Stimulated activated CD8-positive, alpha-beta memory T cell treated with anti-CD3 and anti-CD28 coated beads, Interleukin-15, amount 100 ng/mL, for 4 hours (primary cell): ENCODE measurements around the gene CAPN5.
"Not testable (repeated sequence)": the region's sequence is repeated elsewhere in the genome, so short reads cannot be mapped to it uniquely, and the experiment has no call there.

Source experiments
- DNase-seq, 2 donors: peaks; one replicate each; pipeline ENCODE4 v3.0.0-alpha.2; 2020; ENCODE audit warnings: low read depth in 2 of 2

The CAPN5 gene

DNA sequence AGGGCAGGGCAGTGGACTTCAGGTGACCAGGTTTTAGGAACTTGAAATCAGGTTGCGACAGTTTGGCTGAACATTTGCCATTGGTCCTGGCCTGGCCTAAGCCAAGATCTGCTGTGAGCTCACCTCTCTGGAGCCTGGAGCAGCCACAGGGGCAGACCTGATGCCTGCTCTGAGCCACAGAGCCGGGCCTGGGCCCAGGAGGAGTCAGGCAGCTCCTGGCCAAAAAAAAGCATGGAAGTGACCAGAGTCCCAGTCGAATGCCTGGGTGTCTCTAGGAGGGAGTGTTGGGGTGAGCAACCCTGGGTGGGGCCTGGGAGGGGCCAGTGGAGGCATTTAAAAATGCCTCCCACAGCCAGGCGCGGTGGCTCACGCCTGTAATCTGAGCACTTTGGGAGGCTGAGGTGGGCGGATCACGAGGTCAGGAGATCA is 29.8 kb downstream of the CAPN5 start:
- no peak for DNase-seq

DNA sequence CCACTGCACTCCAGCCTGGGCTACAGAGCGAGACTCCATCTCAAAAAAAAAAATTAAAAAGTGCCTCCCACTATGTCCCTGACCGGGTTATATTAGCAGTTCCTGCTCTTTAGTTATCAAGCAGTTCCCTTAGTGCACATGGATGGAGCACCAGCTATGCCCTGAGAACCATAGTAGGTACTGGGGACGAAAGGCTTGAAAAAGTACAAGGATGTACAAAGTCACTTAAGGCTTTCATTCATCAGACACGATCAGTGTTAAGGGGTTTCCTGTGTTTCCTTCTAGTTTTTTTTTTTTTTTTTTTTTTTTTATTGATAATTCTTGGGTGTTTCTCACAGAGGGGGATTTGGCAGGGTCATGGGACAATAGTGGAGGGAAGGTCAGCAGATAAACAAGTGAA is 30.4 kb downstream of the CAPN5 start:
- DNase-seq, result not testable (repeated sequence)

DNA sequence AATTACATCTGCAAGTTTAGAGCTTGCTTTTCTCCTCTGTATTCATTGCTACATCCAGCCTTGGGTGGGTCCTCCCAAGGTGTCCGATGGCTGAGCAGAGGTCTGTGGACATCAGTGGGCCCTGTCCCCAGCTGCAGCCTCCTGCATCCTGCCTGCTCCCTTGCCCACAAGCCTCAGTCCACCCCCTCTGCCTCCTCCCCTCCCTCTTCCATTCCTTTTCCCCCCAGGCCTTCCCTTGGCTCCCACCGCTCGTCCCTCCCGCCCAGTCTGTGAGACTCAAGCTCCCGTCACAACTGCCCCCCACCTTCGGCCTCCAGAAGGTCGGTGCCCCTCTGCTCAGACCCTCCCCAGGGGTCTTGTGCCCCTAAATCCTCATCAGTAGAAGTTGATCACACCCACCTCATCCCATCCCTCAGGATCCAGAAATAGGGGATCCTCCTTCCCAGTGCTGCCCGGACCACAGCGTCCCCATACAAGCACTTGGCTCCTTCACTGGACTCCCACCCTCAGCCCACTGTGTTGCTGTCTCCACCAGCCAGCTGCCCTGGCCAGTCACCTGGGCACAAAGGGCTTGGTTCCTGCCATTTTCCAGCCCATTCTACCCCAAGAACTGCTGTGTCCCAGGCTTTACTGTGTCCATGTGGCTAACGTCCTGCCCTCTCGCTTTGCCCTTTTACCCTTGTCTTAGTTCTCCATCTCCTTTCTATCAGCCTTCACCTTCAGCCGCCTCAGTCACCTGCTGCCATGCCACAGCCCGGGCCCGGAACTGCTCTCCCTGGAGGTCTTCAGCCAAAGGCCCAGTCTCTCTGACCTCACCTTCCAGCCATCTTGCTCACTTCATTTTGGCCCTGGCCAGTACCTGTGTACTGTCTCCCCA is 33.6 kb downstream of the CAPN5 start:
- no peak for DNase-seq

DNA sequence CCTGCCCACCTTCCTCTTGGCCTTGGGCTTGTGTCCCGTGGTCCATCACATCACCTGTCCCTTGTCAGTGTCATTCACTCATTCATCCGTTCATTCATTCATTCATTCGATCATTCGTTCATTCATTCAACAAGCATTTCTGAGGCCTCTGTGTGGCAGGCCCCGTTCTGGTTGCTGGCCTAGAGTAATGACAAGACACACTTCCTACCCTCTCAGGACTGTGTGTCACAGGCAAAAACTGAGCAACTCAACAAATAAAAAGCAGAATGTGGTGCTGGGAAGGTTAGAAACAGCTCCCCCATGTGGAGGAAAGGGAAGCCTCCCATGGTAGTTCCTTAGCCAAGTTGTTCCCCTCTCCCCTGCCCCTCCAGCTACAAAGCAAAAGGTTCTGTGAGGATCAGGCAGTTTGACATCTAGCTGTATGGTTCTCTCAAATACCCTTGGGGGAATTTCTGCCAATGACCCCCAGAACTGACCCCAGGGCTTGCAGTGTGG is 34.3 kb downstream of the CAPN5 start:
- DNase-seq, result no peak

DNA sequence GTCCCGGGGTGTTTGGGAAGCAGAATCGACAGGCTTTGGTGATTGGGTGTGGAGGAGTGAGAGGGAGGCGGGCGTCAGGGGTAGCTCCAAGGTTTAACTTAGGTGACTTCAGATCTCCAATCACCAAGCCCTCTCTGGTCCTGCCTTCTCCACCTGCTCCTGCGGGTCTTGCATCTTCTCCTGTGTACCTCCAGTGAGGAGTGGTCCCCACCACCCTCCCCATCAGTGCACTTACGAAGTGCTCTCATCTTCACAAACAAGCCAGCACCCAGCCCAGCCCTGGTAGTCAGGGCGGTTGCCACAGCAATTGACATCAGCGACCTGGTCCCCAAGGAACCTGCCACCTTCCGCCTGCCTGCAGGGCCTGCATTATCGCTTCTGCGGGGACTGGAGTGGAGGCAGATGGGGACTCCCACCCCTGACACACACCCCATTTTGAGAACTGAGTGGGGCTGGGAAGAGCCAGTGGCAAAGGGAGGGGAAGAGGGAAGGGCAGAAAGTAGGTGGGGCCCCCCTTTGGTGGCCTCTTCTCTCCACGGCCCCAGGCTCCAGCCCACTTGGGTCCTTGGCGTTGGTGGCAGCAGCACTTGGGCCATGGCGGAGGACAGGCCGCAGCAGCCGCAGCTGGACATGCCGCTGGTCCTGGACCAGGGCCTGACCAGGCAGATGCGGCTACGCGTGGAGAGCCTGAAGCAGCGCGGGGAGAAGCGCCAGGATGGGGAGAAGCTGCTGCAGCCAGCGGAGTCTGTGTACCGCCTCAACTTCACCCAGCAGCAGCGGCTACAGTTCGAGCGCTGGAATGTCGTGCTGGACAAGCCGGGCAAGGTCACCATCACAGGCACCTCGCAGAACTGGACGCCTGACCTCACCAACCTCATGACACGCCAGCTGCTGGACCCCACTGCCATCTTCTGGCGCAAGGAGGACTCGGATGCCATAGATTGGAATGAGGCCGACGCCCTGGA is 35.8 kb downstream of the CAPN5 start, which contains the start of gene OMP:
Gene OMP (plus strand): TSS at position 595 of the 965 bp plus-strand sequence. CDS start 0 bp downstream, at position 595.
- DNase-seq, result no peak

DNA sequence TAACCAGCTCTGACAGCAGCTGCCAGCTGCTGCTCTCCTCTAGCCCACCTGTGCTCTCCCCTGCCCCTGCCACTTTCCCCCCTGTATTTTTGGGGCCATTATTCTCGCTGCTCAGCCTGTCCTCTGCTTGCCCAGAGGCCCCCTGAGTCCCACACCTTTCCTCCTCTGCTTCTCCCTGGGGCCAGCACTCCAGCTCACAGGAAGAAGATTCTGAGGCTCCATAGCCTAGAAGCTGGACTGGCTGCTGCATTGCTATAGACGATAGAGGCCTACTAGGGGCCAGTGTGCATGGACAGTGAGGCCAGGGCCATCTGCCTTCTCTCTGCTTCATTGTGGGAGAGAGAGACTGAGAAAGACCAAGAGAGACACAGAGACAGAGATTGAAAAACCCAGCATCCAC is 36.5 kb downstream of the CAPN5 start:
- no peak for DNase-seq

DNA sequence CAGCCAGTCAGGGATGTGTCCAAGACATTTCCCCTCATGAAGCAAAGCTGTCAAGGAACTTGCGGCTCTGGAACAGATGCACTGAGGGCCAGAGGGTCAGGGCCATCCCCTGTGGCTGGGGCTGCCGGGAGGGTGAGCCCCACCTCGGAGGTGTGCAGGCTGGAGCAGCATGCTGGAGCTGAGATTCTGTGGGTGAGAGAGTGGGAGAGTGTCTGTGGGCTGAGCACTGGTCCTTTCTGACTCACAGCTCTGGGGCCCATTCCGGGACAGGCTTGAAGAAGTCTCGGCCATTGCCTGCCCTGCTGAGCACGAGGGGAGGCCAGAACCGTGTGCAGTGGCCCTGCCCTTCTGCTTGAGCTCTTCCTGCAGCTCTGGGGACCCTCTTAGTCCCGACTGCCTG is 38.0 kb downstream of the CAPN5 start:
- DNase-seq, result no peak

DNA sequence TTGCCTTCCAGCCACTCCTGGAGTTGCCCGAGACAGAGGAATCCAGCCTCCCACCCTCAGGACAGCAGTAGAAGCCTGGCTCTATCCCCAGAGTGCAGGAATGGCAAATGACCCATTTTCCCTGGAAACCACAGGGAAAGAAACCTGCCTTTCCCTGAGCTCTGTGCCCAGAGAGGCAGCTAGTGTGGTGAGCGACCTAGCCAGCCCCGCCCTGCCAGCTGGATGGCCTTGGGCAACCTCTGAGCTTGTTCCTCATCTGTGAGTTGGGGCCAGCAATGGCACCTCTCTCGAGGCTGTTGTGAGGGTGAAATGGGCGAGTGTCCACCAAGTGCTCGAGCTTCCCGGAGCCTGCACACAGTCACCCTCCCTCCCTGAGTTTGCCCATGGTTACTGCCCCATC is 39.5 kb downstream of the CAPN5 start:
- DNase-seq, result no peak

DNA sequence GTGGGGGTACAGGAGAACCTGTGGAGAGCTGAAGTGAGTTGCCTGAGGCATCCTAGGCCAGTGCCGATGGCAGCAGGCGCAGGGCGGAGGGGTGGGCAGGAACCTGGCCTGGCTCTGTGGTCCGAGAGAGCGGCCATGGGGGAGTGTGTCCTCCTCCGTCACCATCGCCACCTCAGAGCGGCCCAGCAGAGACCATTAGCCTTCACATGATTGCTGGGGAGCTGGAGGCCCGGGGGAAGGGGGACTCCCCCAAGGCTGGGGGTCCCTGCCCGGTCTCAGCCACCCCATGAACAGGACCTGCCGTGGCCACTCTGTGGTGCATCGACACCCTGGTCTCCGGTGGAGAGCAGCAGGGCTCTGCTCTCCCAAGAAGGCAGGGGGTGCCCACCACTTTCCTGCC is 40.0 kb downstream of the CAPN5 start:
- DNase-seq, result no peak

DNA sequence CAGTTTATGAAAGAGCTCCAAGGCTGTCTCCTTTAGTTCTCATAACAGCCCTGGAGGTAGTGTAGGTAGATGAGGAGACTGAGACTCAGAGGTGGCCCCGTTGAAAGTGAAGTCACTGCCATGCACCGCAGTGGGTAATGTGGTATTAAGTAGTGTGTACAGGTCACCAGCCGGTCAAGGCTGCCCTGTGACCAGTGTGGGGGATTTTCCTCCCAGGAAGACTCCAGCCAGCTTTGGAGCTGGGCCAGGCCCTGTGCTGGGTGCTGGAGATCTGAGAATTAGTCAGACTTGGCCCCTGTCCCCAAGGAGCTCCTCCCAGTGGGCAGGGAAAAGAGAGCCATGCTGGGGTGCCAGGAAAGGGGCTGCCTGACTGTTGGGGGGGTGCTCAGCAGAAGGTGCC is 41.2 kb downstream of the CAPN5 start:
- no peak for DNase-seq

DNA sequence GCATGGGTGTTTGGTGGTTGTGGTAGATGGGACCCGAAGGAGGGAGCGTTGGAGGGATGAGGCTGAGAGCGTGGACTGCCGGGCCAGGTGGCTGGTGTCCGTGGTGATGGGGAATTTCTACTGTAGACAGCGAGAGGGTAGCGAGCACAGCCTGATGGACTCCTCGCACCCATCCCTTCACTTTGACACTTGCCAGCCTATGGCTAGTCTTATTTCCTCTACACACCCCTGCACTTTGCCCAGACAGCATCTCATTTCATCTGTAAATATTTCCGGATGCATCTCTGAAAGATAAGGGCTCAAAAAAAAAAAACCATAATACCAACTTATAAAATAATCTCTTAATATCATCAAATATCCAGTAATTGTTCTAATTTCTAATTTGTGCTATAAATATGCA is 41.7 kb downstream of the CAPN5 start:
- no peak for DNase-seq

DNA sequence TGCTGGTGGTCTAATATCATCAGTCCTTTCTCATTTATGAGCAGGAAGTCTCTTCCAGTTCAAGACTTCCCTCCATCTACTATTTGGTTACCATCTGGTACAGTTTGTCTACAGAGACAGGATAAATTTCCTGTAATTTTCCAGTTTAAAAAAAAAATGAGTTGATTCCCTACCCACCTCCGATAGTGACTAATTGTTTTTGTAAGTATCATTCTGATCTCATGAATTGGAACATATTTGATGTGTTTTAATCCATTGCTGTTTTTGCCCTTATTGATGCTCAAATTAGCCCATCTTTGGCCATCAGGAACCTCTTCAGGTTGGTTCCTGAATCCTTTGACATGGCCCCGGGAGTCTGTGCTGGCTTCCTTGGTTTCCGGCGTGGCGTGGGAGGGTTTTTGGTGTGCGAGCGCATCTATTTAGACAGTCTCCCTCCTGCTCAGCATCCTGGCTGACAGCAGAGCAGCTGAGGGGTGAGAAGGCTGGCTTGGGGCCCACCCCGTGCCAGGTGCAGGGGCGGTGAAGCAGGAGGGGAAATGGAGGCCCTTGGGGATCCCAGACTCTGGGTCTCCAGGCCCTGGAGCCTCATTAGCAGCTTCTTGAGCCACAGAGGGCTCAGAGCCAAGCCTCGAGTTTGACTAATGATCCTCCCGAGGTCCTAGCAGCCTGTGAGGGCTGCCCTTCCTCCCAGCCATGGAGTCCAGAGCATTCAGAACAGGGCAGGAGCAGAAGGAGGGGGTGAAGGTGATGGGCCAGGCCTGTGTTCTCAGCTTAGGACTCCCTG is 42.7 kb downstream of the CAPN5 start:
- no peak for DNase-seq

DNA sequence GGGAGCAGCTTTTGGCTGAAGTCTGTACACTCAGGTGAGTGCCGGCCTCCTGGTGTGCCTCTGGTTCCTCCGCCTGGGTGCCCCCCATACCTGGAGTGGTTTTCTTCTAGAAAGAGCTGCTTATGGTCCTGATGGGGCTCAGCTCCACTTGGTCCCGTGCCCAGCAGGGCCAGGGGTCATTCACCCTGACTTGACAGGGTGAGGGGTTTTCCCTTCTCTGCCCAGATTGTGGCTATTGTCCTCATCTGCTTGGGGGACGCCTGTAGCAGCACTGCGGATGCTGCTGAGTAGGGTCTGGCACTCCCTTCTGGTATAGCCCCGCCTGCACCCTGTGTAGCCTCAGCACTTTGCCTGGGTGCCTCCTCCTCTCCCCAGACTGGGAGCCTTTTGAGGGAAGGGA is 44.1 kb downstream of the CAPN5 start:
- DNase-seq, result no peak

DNA sequence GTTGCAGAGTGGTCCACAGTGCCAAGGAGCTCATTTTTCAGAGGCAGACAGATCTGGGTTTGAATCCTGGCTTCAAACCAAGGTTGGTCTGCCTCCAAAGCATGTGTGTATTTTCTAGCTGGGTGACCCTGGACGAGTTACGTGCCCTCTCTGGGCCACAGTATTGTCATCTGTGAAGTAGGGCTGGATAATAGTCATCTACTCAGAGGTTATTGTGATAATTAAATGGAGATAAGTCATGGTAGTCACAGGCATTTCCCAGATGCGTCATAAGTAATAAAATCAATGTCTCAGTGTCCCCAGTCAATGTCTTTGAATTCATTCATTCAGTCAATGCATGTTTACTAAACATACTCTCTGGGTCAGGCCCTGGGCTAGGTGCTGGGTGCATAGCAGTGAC is 44.5 kb downstream of the CAPN5 start:
- DNase-seq, result no peak

DNA sequence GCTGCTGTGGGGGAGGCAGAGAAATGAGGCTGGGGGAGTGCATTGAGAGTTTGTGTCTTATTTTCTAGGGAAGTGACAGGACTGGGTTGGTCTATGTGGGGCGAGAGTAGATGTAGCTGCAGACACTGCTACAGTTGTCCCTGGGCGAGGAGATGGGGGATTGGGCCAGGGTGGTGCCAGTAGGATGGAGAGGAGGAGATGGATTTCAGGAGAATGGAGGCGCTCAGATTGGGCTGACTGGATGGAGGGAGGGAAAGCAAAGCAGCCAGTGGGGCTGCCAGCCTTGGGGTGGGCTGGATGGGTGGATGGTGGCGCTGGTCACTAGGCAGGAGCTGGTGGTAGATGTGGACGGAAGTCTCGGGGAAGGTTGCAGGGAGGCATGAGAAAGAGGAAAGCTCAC is 45.2 kb downstream of the CAPN5 start:
- no peak for DNase-seq

DNA sequence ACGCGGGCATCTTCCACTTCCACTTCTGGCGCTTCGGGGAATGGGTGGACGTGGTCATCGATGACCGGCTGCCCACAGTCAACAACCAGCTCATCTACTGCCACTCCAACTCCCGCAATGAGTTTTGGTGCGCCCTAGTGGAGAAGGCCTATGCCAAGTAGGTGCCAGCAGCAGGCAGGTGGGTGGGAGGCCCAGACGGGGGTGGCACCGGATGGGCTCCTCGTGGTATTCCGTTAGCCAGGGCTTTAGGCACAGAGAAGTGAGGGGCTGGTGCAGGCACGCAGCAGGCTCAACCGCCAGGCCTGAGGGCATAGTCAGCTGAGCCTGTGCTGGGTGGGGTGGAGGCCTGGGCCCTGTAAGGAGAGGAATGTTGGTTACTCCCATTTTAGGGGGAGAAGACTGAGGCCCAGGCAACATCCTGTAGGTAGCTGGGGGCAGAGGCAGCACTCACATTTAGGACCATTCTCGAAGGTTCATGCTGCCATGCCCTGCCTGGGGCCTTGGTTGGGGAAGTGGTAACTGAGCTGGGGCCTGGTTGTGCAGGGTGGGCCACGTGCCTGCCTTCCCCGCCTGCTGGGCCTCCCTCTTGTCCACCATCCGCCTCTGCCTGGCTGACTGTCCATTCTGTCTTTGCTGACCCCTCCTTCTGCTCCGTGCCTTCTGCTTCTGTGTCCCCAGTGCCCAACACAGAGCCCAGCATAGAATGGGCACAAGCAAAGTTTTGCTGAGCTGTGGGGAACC is 46.0 kb downstream of the CAPN5 start:
- no peak for DNase-seq

DNA sequence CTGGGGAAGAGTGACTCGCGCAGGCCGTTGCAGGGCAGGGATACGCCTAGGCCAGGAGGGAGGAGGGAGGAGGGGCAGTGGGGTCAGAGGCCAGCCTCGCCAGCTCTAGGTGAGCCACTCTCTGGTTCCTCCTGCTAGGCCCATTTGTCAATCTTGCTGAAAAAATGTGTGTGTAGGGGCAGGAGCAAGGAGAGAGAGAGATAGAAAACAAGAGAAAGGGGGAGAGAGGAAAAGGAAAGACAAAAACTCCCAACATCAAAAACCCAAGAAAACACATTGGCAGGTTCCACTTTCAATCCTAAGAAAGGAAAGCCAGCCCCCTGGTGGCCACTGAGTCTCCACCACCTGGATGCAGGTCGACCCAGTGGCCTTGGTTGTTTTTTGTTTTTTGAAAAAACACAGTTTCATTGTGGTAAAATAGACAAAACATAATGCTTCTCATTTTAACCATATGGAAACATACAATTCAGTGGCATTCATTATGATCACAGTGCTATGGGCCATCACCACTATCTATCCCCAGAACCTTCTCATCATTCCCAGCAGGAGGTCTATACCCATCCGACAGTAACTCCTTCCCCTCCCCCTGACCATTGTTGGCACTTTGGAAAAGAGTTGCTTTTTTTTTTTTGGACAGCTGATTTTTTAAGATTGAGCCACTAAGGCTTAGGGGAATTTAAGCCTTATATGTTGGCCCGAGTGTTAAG is 46.8 kb downstream of the CAPN5 start:
- no peak for DNase-seq

DNA sequence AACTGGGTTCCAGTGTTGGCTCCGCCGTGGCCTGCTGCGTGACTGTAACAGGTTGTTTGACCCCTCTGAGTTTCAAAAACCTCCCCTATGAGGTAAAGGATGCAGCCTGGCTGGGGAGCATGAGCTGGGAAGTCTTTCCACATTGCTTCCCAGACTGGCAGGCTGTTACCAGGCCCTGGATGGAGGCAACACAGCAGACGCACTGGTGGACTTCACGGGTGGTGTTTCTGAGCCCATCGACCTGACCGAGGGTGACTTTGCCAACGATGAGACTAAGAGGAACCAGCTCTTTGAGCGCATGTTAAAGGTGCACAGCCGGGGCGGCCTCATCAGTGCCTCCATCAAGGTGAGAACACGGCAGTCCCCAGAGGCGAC is 47.3 kb downstream of the CAPN5 start:
- DNase-seq, result no peak

DNA sequence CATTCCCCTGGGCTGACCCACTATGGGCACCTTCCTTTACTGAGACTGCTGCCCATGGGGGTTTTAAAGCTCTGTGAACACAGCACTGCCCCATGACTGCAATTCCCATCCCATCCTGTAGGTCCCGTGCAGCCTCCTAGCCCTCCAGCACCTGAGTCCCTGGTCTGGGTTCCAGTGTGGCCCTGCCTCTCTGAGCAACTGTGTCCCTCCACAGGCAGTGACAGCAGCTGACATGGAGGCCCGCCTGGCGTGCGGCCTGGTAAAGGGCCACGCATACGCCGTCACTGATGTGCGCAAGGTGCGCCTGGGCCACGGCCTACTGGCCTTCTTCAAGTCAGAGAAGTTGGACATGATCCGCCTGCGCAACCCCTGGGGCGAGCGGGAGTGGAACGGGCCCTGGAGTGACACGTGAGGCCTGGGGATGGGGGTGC is 48.4 kb downstream of the CAPN5 start:
- DNase-seq, result no peak

DNA sequence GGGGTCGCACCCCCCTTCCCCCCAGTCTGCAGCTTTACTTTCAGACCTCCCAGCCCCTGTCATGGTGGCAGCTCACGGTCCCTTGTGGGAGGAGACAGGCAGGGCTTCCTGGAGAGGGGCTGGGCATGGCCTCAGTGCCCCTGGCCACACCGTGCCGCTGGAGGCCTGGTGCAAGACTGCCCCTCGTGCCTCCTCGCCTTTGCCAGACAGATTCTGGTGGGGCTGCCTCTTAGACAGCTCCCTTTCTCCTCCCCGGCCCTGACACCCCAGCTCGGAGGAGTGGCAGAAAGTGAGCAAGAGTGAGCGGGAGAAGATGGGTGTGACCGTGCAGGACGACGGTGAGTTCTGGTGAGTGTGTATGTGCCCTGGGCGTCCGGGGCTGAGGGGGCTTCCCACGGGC is 49.2 kb downstream of the CAPN5 start:
- DNase-seq, result no peak
